Neural cell (in vitro differentiated cells): ENCODE measurements around the gene BABAM1. TPM values are rescaled to one million over a fixed set of nuclear protein-coding genes. Genes with fewer than 3 reads are reported as not detected.

ENCODE experiments used
- H2AFZ ChIP-seq: fragments of 200-600, 300-800 bp; sonication (generic), shearing (Covaris generic); 2 replicates; pipeline ENCODE4 v1.6.0; 2014; ENCODE audit warnings: low read depth, mild to moderate bottlenecking, antibody characterized with exemption, low read length, moderate library complexity
- H3F3A ChIP-seq: fragments of 200-600 bp; shearing (Covaris generic); 2 replicates; pipeline ENCODE4 v1.6.1; 2016; ENCODE audit warnings: mild to moderate bottlenecking, moderate library complexity, mixed read lengths, antibody characterized with exemption, low read length; ENCODE audit not compliant: insufficient read depth, poor library complexity, severe bottlenecking
- H3K27ac ChIP-seq: fragments of 200-600, 300-800 bp; sonication (generic), shearing (Covaris generic); 2 replicates; pipeline ENCODE4 v1.5.1; 2014; ENCODE audit warnings: mild to moderate bottlenecking, low read length, moderate library complexity
- H3K27me3 ChIP-seq: fragments of 300-800, 200-600 bp; sonication (generic), shearing (Covaris generic); 2 replicates; pipeline ENCODE4 v1.6.0; 2014; ENCODE audit warnings: mild to moderate bottlenecking, low read depth, low read length, moderate library complexity; ENCODE audit not compliant: insufficient read depth
- H3K36me3 ChIP-seq: fragments of 300-800, 200-600 bp; sonication (generic), shearing (Covaris generic); 2 replicates; pipeline ENCODE4 v1.5.1; 2014; ENCODE audit warnings: mild to moderate bottlenecking, antibody characterized with exemption, low read length, moderate library complexity; ENCODE audit not compliant: insufficient read depth
- H3K4me2 ChIP-seq: fragments of 300-800, 200-600 bp; sonication (generic), shearing (Covaris generic); 2 replicates; pipeline ENCODE4 v1.6.0; 2014; ENCODE audit warnings: mild to moderate bottlenecking, low read length
- H3K4me3 ChIP-seq: fragments of 300-800, 200-600 bp; sonication (generic), shearing (Covaris generic); 2 replicates; pipeline ENCODE4 v1.5.1; 2014; ENCODE audit warnings: mild to moderate bottlenecking, low read length, moderate library complexity
- H3K79me2 ChIP-seq: fragments of 200-600 bp; shearing (Covaris generic); replicated peaks from 2 replicates; pipeline ENCODE4 v1.6.0; 2014; ENCODE audit warnings: mild to moderate bottlenecking, low read length, moderate library complexity; ENCODE audit not compliant: insufficient read depth
- H3K9ac ChIP-seq: fragments of 300-800, 200-600 bp; sonication (generic), shearing (Covaris generic); 2 replicates; pipeline ENCODE4 v1.6.1; 2016; ENCODE audit warnings: mild to moderate bottlenecking, low read length, mixed read lengths
- H3K9me2 ChIP-seq: fragments of 200-600 bp; shearing (Covaris generic); 2 replicates; pipeline ENCODE4 v1.6.1; 2016; ENCODE audit warnings: mild to moderate bottlenecking, low read length, mixed read lengths; ENCODE audit not compliant: insufficient read depth
- H3K9me3 ChIP-seq: fragments of 200-600, 300-800 bp; sonication (generic), shearing (Covaris generic); 2 replicates; pipeline ENCODE4 v1.6.1; 2016; ENCODE audit warnings: mild to moderate bottlenecking, mixed run types, low read length, moderate library complexity, mixed read lengths
- H4K20me1 ChIP-seq: fragments of 200-600 bp; shearing (Covaris generic); 2 replicates; pipeline ENCODE4 v1.6.1; 2016; ENCODE audit warnings: mild to moderate bottlenecking, mixed run types; ENCODE audit not compliant: insufficient read depth
- EP300 ChIP-seq: fragments of 450-650 bp; conservative IDR thresholded peaks from 2 replicates; pipeline ENCODE4 v1.6.1; 2014; ENCODE audit warnings: antibody characterized with exemption, mild to moderate bottlenecking, moderate library complexity; ENCODE audit not compliant: poor library complexity, severe bottlenecking
- EZH2 ChIP-seq: fragments of 200-600, 300-800 bp; shearing (Covaris generic), sonication (generic); IDR thresholded peaks from 2 replicates; pipeline ENCODE4 v1.6.1; 2014; ENCODE audit warnings: antibody characterized with exemption, low read length, borderline replicate concordance, mild to moderate bottlenecking; ENCODE audit not compliant: insufficient read depth, poor library complexity, severe bottlenecking
- MXI1 ChIP-seq: fragments of 450-650 bp; conservative IDR thresholded peaks from 2 replicates; pipeline ENCODE4 v1.6.1; 2014; ENCODE audit warnings: antibody characterized with exemption, mild to moderate bottlenecking; ENCODE audit not compliant: poor library complexity, severe bottlenecking
- POLR2AphosphoS5 ChIP-seq: IDR thresholded peaks from 2 replicates; pipeline ENCODE4 v1.6.1; 2012
- RAD21 ChIP-seq: fragments of 450-650 bp; conservative IDR thresholded peaks from 2 replicates; pipeline ENCODE4 v1.6.1; 2014; ENCODE audit warnings: antibody characterized with exemption, mild to moderate bottlenecking, moderate library complexity
- SMC3 ChIP-seq: fragments of 450-650 bp; conservative IDR thresholded peaks from 2 replicates; pipeline ENCODE4 v1.6.1; 2014; ENCODE audit warnings: antibody characterized with exemption, mild to moderate bottlenecking, moderate library complexity; ENCODE audit not compliant: poor library complexity
- TAF1 ChIP-seq: IDR thresholded peaks from 2 replicates; pipeline ENCODE4 v1.6.1; 2012; ENCODE audit warnings: low read depth
- polyA plus RNA-seq: library from polyadenylated mRNA; depleted of rRNA; stranded (reverse); fragments of >200 nt; gene quantifications from 2 replicates; pipeline ENCODE4 v1.2.3, GENCODE V29; 2014
- TF ChIP-seq, protein P1 (sequence below): IDR thresholded peaks from 2 replicates; pipeline ENCODE4 v1.6.1; 2012; ENCODE audit warnings: borderline replicate concordance
- TF ChIP-seq, protein P2 (sequence below): fragments of 450-650 bp; IDR thresholded peaks from 2 replicates; pipeline ENCODE4 v1.5.1; 2014; ENCODE audit warnings: antibody characterized with exemption, mild to moderate bottlenecking, moderate library complexity; ENCODE audit not compliant: poor library complexity, severe bottlenecking

Gene BABAM1
- polyA plus RNA-seq, 1 donor from 2014 or later = 123 TPM

DNA sequence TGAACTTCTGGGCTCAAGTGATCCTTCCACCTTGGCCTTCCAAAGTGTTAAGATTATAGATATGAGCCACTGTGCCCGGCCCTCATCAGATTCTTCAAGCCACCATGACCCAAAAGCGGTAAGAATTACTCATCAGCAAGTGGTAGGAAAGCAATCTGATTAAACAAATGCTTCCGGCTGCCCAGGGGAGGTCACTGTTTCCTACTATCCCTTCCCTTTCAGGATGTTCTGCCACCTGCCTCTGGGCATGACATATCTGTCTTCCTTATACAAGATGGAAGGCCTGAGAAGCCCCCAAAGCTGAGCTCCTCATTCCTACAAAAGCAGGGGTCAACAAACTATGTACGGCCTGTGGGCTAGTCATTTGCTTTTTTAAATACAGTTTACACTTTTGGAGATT is 29.0 kb downstream of the BABAM1 start:
- Histone ChIP-seq H3K27ac (no peak overlapping the region), H3F3A (no peaks in the 10 kb centered on the region), H3K27me3 (no peaks in the 10 kb centered on the region), H4K20me1 (no peaks in the 10 kb centered on the region), H3K79me2 (no peaks in the 10 kb centered on the region), H3K9me2 (no peaks in the 10 kb centered on the region), H3K4me2 (no peak overlapping the region), H3K36me3 (peaks cover 6% of the 10 kb centered on the region), H3K9me3 (peaks cover 5% of the 10 kb centered on the region), H3K9ac (no peak overlapping the region), H2AFZ (no peak overlapping the region), H3K4me3 (no peak overlapping the region)
- TF ChIP-seq EZH2 = no peak
- TF ChIP-seq, protein P1, sequence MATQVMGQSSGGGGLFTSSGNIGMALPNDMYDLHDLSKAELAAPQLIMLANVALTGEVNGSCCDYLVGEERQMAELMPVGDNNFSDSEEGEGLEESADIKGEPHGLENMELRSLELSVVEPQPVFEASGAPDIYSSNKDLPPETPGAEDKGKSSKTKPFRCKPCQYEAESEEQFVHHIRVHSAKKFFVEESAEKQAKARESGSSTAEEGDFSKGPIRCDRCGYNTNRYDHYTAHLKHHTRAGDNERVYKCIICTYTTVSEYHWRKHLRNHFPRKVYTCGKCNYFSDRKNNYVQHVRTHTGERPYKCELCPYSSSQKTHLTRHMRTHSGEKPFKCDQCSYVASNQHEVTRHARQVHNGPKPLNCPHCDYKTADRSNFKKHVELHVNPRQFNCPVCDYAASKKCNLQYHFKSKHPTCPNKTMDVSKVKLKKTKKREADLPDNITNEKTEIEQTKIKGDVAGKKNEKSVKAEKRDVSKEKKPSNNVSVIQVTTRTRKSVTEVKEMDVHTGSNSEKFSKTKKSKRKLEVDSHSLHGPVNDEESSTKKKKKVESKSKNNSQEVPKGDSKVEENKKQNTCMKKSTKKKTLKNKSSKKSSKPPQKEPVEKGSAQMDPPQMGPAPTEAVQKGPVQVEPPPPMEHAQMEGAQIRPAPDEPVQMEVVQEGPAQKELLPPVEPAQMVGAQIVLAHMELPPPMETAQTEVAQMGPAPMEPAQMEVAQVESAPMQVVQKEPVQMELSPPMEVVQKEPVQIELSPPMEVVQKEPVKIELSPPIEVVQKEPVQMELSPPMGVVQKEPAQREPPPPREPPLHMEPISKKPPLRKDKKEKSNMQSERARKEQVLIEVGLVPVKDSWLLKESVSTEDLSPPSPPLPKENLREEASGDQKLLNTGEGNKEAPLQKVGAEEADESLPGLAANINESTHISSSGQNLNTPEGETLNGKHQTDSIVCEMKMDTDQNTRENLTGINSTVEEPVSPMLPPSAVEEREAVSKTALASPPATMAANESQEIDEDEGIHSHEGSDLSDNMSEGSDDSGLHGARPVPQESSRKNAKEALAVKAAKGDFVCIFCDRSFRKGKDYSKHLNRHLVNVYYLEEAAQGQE = no peak
- TF ChIP-seq MXI1 = no peak
- TF ChIP-seq RAD21 = no peak
- TF ChIP-seq, protein P2, sequence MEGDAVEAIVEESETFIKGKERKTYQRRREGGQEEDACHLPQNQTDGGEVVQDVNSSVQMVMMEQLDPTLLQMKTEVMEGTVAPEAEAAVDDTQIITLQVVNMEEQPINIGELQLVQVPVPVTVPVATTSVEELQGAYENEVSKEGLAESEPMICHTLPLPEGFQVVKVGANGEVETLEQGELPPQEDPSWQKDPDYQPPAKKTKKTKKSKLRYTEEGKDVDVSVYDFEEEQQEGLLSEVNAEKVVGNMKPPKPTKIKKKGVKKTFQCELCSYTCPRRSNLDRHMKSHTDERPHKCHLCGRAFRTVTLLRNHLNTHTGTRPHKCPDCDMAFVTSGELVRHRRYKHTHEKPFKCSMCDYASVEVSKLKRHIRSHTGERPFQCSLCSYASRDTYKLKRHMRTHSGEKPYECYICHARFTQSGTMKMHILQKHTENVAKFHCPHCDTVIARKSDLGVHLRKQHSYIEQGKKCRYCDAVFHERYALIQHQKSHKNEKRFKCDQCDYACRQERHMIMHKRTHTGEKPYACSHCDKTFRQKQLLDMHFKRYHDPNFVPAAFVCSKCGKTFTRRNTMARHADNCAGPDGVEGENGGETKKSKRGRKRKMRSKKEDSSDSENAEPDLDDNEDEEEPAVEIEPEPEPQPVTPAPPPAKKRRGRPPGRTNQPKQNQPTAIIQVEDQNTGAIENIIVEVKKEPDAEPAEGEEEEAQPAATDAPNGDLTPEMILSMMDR = no peak
- no peak for TF ChIP-seq SMC3
- TF ChIP-seq TAF1 = no peak
- TF ChIP-seq EP300 = no peak
- TF ChIP-seq POLR2AphosphoS5 = no peak

- no peaks in the 10 kb centered on the region for H3K9me2 ChIP-seq
- H3K36me3 ChIP-seq = peaks cover 6% of the 10 kb centered on the region
- no peak overlapping the region for H3K27ac ChIP-seq
- H3K4me3 ChIP-seq = no peak overlapping the region
- no peaks in the 10 kb centered on the region for H3K27me3 ChIP-seq
- H3K4me2 ChIP-seq = no peak overlapping the region
- H3K9ac ChIP-seq = no peak overlapping the region
- peaks cover 5% of the 10 kb centered on the region for H3K9me3 ChIP-seq
- H3F3A ChIP-seq = no peaks in the 10 kb centered on the region
- no peak overlapping the region for H2AFZ ChIP-seq
- TF ChIP-seq EZH2 (no peak), RAD21 (no peak), TAF1 (no peak), MXI1 (no peak), EP300 (no peak), SMC3 (no peak), POLR2AphosphoS5 (no peak)
- TF ChIP-seq, protein P2 = no peak
- TF ChIP-seq, protein P1 = no peak
- no peaks in the 10 kb centered on the region for H4K20me1 ChIP-seq
- no peaks in the 10 kb centered on the region for H3K79me2 ChIP-seq
Measured at GRCh38 chr19:17296976-17297375, 29.7 kb downstream of the BABAM1 start.
